ENCODE results near the gene SNX27.
A peak's percentile ranks its signal among the peaks of the same experiment; 100 is the strongest.
"Not testable (repeated sequence)": the region's sequence is repeated elsewhere in the genome, so short reads cannot be mapped to it uniquely, and the experiment has no call there.

Gene SNX27

GRCh38 chr1:151643085-151643484 is 31.2 kb downstream of the SNX27 start:
- not testable (repeated sequence) for DNase-seq

DNA sequence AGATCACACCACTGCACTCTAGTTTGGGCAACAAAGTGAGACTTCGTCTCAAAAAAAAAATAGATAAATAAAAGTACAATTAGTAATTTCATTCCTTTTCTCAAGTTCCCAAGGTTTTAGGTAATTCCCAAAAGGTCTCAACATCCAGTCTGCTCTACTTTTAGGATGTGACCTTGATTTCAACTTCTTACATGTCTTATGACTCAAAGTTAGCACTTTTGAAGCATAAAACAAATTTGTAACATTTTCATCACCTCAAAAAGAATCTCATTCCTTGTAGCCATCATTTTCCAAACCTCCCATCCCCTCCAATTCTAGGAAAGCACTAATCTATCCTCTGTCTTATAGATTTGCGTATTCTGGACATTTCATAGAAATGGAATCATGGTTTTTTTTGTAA is 32.2 kb downstream of the SNX27 start:
- no peak for DNase-seq

DNA sequence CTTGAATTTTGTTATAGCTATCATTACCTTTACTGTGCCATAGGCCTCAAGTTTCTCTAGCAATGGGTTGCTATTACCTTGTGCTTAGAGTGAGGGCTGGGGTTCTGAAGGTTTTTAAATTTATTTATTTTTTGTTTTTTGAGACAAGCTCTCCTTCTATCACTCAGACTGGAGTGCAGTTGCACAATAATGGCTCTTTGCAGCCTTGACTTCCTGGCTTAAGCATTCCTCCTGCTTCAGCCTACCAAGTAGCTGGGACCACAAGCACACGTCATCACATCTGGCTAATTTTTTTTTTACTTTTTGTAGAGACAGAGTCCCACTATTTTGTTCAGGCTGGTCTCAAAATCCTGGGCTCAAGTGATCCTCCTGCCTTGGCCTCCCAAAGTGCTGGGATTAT is 41.5 kb downstream of the SNX27 start:
- DNase-seq = no peak

GRCh38 chr1:151655371-151655770 is 43.5 kb downstream of the SNX27 start:
- DNase-seq = no peak

DNA sequence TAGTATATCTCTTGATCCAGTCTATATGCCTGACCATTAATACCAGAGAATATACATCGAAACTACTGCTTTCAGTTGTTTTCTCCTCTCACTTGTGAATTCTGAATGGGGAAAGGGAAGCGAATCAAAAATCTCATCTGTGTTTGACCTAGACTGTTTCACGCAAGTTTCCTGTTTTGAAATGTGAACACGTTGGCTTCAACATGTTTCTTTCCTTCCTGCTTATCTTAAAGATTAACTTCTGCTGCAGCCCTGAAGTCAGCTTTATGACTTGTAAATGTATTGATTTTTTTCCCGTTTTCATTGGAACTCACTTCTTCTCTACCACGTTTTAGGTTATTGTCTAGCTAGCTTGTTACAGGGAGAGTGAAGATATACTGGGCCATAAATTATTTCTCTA is 49.9 kb downstream of the SNX27 start:
- DNase-seq = no peak

DNA sequence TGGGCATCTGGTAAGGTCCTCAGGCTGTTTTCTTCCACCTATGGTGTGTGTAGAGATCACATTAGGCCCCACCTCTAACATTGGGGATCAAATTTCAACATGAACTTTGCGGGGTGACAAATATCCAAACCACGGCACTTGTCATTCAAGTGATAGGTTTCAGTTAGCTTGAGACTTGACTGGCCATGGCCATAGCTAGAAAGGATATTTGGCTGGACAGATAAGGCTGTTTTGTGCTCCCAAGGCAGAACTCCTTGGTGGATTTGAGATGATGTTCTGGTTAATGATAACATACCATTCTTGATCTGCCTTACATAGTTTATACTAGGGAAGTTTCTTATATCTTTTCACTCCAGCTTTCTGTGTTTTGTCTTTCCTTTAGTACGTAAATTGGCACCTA is 56.2 kb downstream of the SNX27 start:
- no peak for DNase-seq

GRCh38 chr1:151670036-151670675 is 58.3 kb downstream of the SNX27 start:
- DNase-seq = not testable (repeated sequence)

GRCh38 chr1:151673407-151673806 is 61.6 kb downstream of the SNX27 start:
- DNase-seq = no peak

DNA sequence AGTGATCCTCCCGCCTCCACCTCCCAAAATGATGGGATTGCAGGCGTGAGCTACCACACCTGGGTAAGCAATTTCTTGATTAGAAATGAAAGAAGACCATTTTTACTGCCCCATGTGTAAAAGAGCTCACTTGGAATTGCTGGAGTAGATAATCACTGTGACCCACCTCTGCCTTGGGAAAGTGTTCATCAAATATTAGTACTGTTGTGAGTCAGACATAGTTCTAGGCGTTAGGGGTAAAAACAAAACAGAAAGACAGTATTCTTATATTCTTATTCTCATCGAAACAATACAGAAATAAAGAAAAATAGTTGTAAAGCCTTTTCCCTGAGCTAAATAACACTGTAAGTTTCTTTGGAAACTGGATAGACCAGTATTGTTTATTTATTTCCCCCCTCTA is 68.5 kb downstream of the SNX27 start:
- no peak for DNase-seq

GRCh38 chr1:151680826-151681225 is 69.0 kb downstream of the SNX27 start:
- DNase-seq = no peak

DNA sequence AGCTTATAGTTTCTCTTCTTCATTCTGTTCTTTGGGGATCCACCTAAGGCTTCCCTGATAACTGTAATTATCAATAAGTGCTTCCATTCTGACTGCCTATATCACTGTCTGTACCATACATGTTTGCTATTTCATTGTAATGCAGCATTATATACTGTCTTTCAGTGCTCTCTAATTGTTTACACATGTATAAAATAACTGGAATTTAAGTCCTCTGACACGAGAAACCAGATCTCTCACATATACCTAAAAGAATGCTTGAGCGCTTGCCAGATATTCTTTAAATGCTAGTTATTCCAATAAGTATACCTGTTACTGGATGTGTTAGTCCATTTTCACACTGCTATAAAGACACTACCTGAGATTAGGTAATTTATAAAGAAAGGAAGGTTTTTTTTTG is 70.1 kb downstream of the SNX27 start:
- DNase-seq = no peak

DNA sequence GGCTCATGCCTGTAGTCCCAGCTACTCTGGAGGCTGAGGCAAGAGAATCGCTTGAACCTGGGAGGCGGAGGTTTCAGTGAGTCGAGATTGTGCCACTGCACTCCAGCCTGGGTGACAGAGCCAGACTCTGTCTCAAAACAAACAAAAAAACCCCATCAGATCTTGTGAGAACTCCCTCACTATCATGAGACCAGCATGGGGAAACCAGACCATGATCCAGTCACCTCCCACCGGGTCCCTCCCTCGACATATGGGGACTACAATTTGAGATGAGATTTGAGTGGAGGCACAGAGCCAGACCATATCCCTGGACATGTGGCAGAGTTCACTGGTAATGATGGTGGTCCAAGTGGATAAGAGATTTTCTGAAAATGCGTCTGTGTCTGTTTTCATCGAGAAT is 71.1 kb downstream of the SNX27 start:
- not testable (repeated sequence) for DNase-seq

- DNase-seq = no peak
Measured at GRCh38 chr1:151684128-151684527, 72.3 kb downstream of the SNX27 start.

GRCh38 chr1:151686561-151686960 is 74.7 kb downstream of the SNX27 start:
- no peak for DNase-seq

- DNase-seq = no peak
Measured at GRCh38 chr1:151689494-151689893, 77.6 kb downstream of the SNX27 start.

- no peak for DNase-seq
Measured at GRCh38 chr1:151692226-151692625, 80.4 kb downstream of the SNX27 start.

- peak; percentile 7 for DNase-seq
Measured at GRCh38 chr1:151693057-151693651, 81.3 kb downstream of the SNX27 start.

GRCh38 chr1:151701515-151701914 is 89.7 kb downstream of the SNX27 start:
- DNase-seq = no peak

DNA sequence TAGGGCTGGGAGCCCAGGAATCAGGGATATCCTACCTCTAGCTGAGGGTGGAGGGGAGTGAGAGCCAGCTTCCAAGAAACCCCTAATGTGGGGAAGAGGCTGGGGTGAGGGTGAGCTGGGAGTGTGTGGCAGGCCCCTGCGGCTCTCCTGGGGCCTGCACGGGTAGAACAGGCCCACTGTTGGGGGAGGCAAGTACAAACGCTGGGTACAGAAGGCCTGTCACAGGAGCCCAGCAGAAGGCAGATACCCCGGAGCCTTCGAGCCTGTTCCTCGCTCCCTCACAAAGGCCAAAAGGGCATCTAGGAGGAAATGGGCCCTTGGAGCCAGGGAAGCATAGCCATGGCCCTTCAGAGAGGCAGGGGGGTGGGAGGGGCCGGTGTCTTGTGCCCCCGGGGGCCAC is 91.1 kb downstream of the SNX27 start:
- DNase-seq = no peak

- DNase-seq = no peak
Measured at GRCh38 chr1:151703813-151704212, 92.0 kb downstream of the SNX27 start.

- no peak for DNase-seq
Measured at GRCh38 chr1:151704246-151704645, 92.4 kb downstream of the SNX27 start.

- DNase-seq = no peak
Measured at GRCh38 chr1:151705146-151705545, 93.3 kb downstream of the SNX27 start.

DNA sequence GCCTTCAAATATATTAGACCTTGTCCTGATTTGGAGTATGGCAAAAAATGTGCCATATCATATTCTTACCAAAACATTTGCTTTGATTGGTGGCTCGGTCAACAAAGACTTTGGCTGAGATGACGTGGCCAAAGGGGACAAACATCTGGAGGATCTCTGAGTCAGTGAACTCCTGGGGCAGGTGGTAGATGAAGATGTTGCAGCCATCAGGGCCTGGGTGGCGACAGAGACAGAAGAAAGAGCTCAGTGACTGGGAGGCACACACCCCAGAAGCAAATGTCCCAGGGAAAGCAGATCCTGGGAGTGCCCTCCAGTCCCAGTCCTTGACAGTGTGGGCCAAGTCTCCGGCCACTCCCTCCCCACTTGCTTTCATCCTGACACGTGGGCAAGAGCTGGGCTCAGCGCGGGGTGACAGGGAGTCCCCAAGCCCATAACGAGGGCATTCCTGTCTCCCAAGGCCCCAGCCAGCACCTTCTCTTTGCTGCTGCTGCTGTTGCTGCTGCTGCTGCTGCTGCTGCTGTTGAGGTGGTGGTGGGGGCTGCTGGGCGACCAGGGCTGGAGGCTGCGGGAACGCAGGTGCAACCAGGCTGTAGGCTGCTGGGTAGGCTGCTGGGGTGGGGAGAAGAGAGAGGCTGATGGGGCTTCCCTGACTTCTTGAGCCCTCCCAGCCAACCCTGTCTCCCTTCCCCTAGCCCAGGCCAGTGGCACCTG is 94.1 kb downstream of the SNX27 start:
- no peak for DNase-seq

Data from NCI-H2029 treated with DMSO at 0.1 percent for 48 hours (cell line).